ENCODE results near the gene GIMAP6. TPM values are rescaled to one million over a fixed set of nuclear protein-coding genes. Genes with fewer than 3 reads are reported as not detected.

Gene GIMAP6
- polyA plus RNA-seq, 1 experiment: not detected

Other genes with a start within 250 kb of the GIMAP6 start
- gene GIMAP8, start 181.8 kb downstream of the GIMAP6 start, polyA plus RNA-seq (2011; rRNA removed): not detected in 2 replicates
- gene GIMAP7, start 117.5 kb downstream of the GIMAP6 start, polyA plus RNA-seq (2011; rRNA removed): not detected in 2 replicates
- not detected in 2 replicates for gene GIMAP4, start 65.0 kb downstream of the GIMAP6 start, polyA plus RNA-seq (2011; rRNA removed)
- gene GIMAP2, start 53.3 kb upstream of the GIMAP6 start, polyA plus RNA-seq (2011; rRNA removed): 0.10 and 0.11 TPM in 2 replicates
- not detected in 2 replicates for gene GIMAP1, start 84.2 kb upstream of the GIMAP6 start, polyA plus RNA-seq (2011; rRNA removed)
- not detected in 2 replicates for gene GIMAP5, start 105.0 kb upstream of the GIMAP6 start, polyA plus RNA-seq (2011; rRNA removed)
- 2.4 and 3.1 TPM in 2 replicates for gene TMEM176B, start 168.0 kb upstream of the GIMAP6 start, polyA plus RNA-seq (2011; rRNA removed)
- 1.5 and 1.8 TPM in 2 replicates for gene TMEM176A, start 168.4 kb upstream of the GIMAP6 start, polyA plus RNA-seq (2011; rRNA removed)
- gene AOC1, start 220.1 kb upstream of the GIMAP6 start, polyA plus RNA-seq (2011; rRNA removed): not detected in 2 replicates

Measured in AG04450 (cell line).